ENCODE data around the gene SAMSN1. TPM values are rescaled to one million over a fixed set of nuclear protein-coding genes. Genes with fewer than 3 reads are reported as not detected.

The SAMSN1 gene
- total RNA-seq, 2 experiments from 2014 or later: 47.5 to 48.4 TPM

- Mint-ChIP-seq H3K4me3 (no peak overlapping the region), H3K36me3 (peaks cover 11% of the 10 kb centered on the region), H3K27me3 (no peaks in the 10 kb centered on the region), H3K9me3 (no peaks in the 10 kb centered on the region), H3K4me1 (ENCODE audit: low read depth) (peaks cover 34% of the 10 kb centered on the region), H3K27ac (no peak overlapping the region)
- ChIA-PET POLR2A (interaction anchor here (1.1 kb wide), 1 partner anchor 26 kb away, joined by 3 read pairs; no protein-coding TSS in a partner anchor), CTCF (no interaction called here)
- intact Hi-C loops (cut with micrococcal nuclease): loop anchor here (5.0 kb wide), 1 partner anchor 112 kb away; no protein-coding TSS in a partner anchor
- no peak for DNase-seq
These were observed 65.6 kb downstream of the SAMSN1 start for GRCh38 chr21:14480411-14481031.

GRCh38 chr21:14479241-14479786 lies 66.8 kb downstream of the SAMSN1 start:
- H3K27me3 Mint-ChIP-seq: no peaks in the 10 kb centered on the region
- intact Hi-C loops (cut with micrococcal nuclease): no loop called here
- H3K4me3 Mint-ChIP-seq: no peak overlapping the region
- H3K4me1 Mint-ChIP-seq (ENCODE audit: low read depth): peaks cover 28% of the 10 kb centered on the region
- ChIA-PET POLR2A (interaction anchor here (0.6 kb wide), 1 partner anchor 985 kb away, joined by 3 read pairs; no protein-coding TSS in a partner anchor), CTCF (no interaction called here)
- no peak for DNase-seq
- no peak overlapping the region for H3K27ac Mint-ChIP-seq
- no peaks in the 10 kb centered on the region for H3K9me3 Mint-ChIP-seq
- peaks cover 4% of the 10 kb centered on the region for H3K36me3 Mint-ChIP-seq

GRCh38 chr21:14477841-14478240 lies 68.3 kb downstream of the SAMSN1 start:
- H3K9me3 Mint-ChIP-seq: no peaks in the 10 kb centered on the region
- POLR2A ChIA-PET: no interaction called here
- CTCF ChIA-PET: no interaction called here
- H3K27me3 Mint-ChIP-seq: no peaks in the 10 kb centered on the region
- no peak overlapping the region for H3K4me3 Mint-ChIP-seq
- H3K27ac Mint-ChIP-seq: no peak overlapping the region
- intact Hi-C loops (cut with micrococcal nuclease): no loop called here
- H3K4me1 Mint-ChIP-seq (ENCODE audit: low read depth): peaks cover 15% of the 10 kb centered on the region
- no peak for DNase-seq
- H3K36me3 Mint-ChIP-seq: no peaks in the 10 kb centered on the region

- DNase-seq: no peak
- Mint-ChIP-seq H3K27ac (no peak overlapping the region), H3K4me3 (no peak overlapping the region), H3K36me3 (no peaks in the 10 kb centered on the region), H3K9me3 (no peaks in the 10 kb centered on the region), H3K4me1 (ENCODE audit: low read depth) (peaks cover 10% of the 10 kb centered on the region), H3K27me3 (no peaks in the 10 kb centered on the region)
- intact Hi-C loops (cut with micrococcal nuclease): no loop called here
- ChIA-PET POLR2A (no interaction called here), CTCF (no interaction called here)
These were observed 69.0 kb downstream of the SAMSN1 start for GRCh38 chr21:14477133-14477532.

- Mint-ChIP-seq H3K27me3 (no peaks in the 10 kb centered on the region), H3K36me3 (no peaks in the 10 kb centered on the region), H3K9me3 (no peaks in the 10 kb centered on the region), H3K4me3 (no peak overlapping the region), H3K4me1 (ENCODE audit: low read depth) (no peaks in the 10 kb centered on the region), H3K27ac (no peak overlapping the region)
- no peak for DNase-seq
- CTCF ChIA-PET: no interaction called here
- POLR2A ChIA-PET: no interaction called here
- intact Hi-C loops (cut with micrococcal nuclease): no loop called here
These were observed 71.1 kb downstream of the SAMSN1 start for GRCh38 chr21:14474995-14475394.

- Mint-ChIP-seq H3K27ac (no peak overlapping the region), H3K27me3 (no peaks in the 10 kb centered on the region), H3K9me3 (no peaks in the 10 kb centered on the region), H3K36me3 (no peaks in the 10 kb centered on the region), H3K4me1 (ENCODE audit: low read depth) (no peaks in the 10 kb centered on the region), H3K4me3 (no peak overlapping the region)
- POLR2A ChIA-PET: no interaction called here
- no peak for DNase-seq
- intact Hi-C loops (cut with micrococcal nuclease): no loop called here
- CTCF ChIA-PET: no interaction called here
These were observed 76.5 kb downstream of the SAMSN1 start for GRCh38 chr21:14469641-14470040.

- ChIA-PET POLR2A (no interaction called here), CTCF (no interaction called here)
- H3K4me1 Mint-ChIP-seq (ENCODE audit: low read depth): peaks cover 3% of the 10 kb centered on the region
- no peaks in the 10 kb centered on the region for H3K36me3 Mint-ChIP-seq
- no peaks in the 10 kb centered on the region for H3K27me3 Mint-ChIP-seq
- intact Hi-C loops (cut with micrococcal nuclease): no loop called here
- no peak overlapping the region for H3K27ac Mint-ChIP-seq
- H3K4me3 Mint-ChIP-seq: no peak overlapping the region
- H3K9me3 Mint-ChIP-seq: no peaks in the 10 kb centered on the region
- no peak for DNase-seq
These were observed 79.4 kb downstream of the SAMSN1 start for GRCh38 chr21:14466715-14467114.

GRCh38 chr21:14457762-14458161 lies 88.4 kb downstream of the SAMSN1 start:
- intact Hi-C loops (cut with micrococcal nuclease): no loop called here
- Mint-ChIP-seq H3K4me1 (ENCODE audit: low read depth) (peaks cover 29% of the 10 kb centered on the region), H3K27me3 (no peaks in the 10 kb centered on the region), H3K4me3 (no peak overlapping the region), H3K27ac (no peak overlapping the region), H3K9me3 (no peaks in the 10 kb centered on the region), H3K36me3 (peaks cover 1% of the 10 kb centered on the region)
- CTCF ChIA-PET: no interaction called here
- POLR2A ChIA-PET: no interaction called here
- DNase-seq: no peak

- intact Hi-C loops (cut with micrococcal nuclease): no loop called here
- H3K36me3 Mint-ChIP-seq: peaks cover 1% of the 10 kb centered on the region
- H3K4me1 Mint-ChIP-seq (ENCODE audit: low read depth): peaks cover 36% of the 10 kb centered on the region
- no peak for DNase-seq
- ChIA-PET CTCF (no interaction called here), POLR2A (no interaction called here)
- H3K4me3 Mint-ChIP-seq: no peak overlapping the region
- H3K27ac Mint-ChIP-seq: no peak overlapping the region
- no peaks in the 10 kb centered on the region for H3K9me3 Mint-ChIP-seq
- no peaks in the 10 kb centered on the region for H3K27me3 Mint-ChIP-seq
These were observed 89.2 kb downstream of the SAMSN1 start for GRCh38 chr21:14456911-14457310.

GRCh38 chr21:14454016-14455009 lies 91.8 kb downstream of the SAMSN1 start:
- DNase-seq: no peak
- Mint-ChIP-seq H3K27ac (peak overlapping the region; percentile 74), H3K27me3 (no peaks in the 10 kb centered on the region), H3K4me3 (no peak overlapping the region), H3K36me3 (peaks cover 1% of the 10 kb centered on the region), H3K4me1 (ENCODE audit: low read depth) (peaks cover 42% of the 10 kb centered on the region), H3K9me3 (no peaks in the 10 kb centered on the region)
- POLR2A ChIA-PET: interaction anchor here (0.9 to 2.1 kb wide), 4 partner anchors 27 to 88 kb away, joined by 3 to 9 read pairs (median 6); no protein-coding TSS in a partner anchor
- intact Hi-C loops (cut with micrococcal nuclease): loop anchor here (1.0 to 5.0 kb wide), 2 partner anchors 71 to 93 kb away; partner anchors contain the start of genes HSPA13 and SAMSN1
- CTCF ChIA-PET: interaction anchor here (0.6 to 1.0 kb wide), 2 partner anchors 9 to 70 kb away, joined by 3 read pairs; no protein-coding TSS in a partner anchor

GRCh38 chr21:14453339-14454015 lies 92.6 kb downstream of the SAMSN1 start:
- H3K4me1 Mint-ChIP-seq (ENCODE audit: low read depth): peaks cover 41% of the 10 kb centered on the region
- intact Hi-C loops (cut with micrococcal nuclease): loop anchor here (1.0 to 5.0 kb wide), 7 partner anchors 29 to 285 kb away; partner anchors contain the start of genes HSPA13 and SAMSN1
- no peaks in the 10 kb centered on the region for H3K27me3 Mint-ChIP-seq
- CTCF ChIA-PET: interaction anchor here (0.7 to 1.9 kb wide), 6 partner anchors 67 to 284 kb away, joined by 3 to 8 read pairs (median 3); partner anchors contain the start of gene HSPA13
- no peaks in the 10 kb centered on the region for H3K9me3 Mint-ChIP-seq
- peak; percentile 57 for DNase-seq
- POLR2A ChIA-PET: interaction anchor here (0.8 to 2.1 kb wide), 5 partner anchors 70 to 89 kb away, joined by 3 to 9 read pairs (median 4); no protein-coding TSS in a partner anchor
- H3K27ac Mint-ChIP-seq: peak overlapping the region; percentile 74
- no peak overlapping the region for H3K4me3 Mint-ChIP-seq
- peaks cover under 1% of the 10 kb centered on the region for H3K36me3 Mint-ChIP-seq
